Adrenal gland (tissue), 12 donors: Measurements from ENCODE around the gene TGFBR1. TPM values are rescaled to one million over a fixed set of nuclear protein-coding genes. Genes with fewer than 3 reads are reported as not detected.
"Not testable (repeated sequence)": the region's sequence is repeated elsewhere in the genome, so short reads cannot be mapped to it uniquely, and the experiment has no call there.

Experiments
- DNase-seq, 7 donors: peaks; one replicate each; pipeline ENCODE4 v3.0.0-alpha.2; 2019 to 2020
- H3K27ac ChIP-seq, 5 donors: fragments of 200-600 bp; sonication (generic) in 4 of 5; 1 replicate in 3 of 5; 2 replicates in 2 of 5; pipeline versions ENCODE4 v1.5.1 to v1.8.0; 2016 to 2020; ENCODE audit warnings: mild to moderate bottlenecking in 1 of 5
- H3K27me3 ChIP-seq: fragments of 200-600 bp; 2 replicates; pipeline ENCODE4 v1.8.0; 2021
- H3K36me3 ChIP-seq, 2 donors: fragments of 200-600 bp; replicated peaks in 1 of 2; 1 replicate in 1 of 2; 2 replicates in 1 of 2; pipeline versions ENCODE4 v1.5.1 to v1.8.0; 2018 to 2022
- H3K4me1 ChIP-seq, 2 donors: fragments of 200-600 bp; replicated peaks in 1 of 2; 1 replicate in 1 of 2; 2 replicates in 1 of 2; pipeline versions ENCODE4 v1.5.1 to v1.8.0; 2018 to 2021
- H3K4me3 ChIP-seq, 4 donors: fragments of 200-600 bp; sonication (generic) in 3 of 4; one replicate each; pipeline ENCODE4 v1.5.1; 2016 to 2018
- H3K9me3 ChIP-seq, 3 donors: fragments of 200-600 bp; sonication (generic) in 1 of 3; replicated peaks in 1 of 3; 1 replicate in 2 of 3; 2 replicates in 1 of 3; pipeline versions ENCODE4 v1.5.1 to v1.8.0; 2016 to 2021
- POLR2A ChIP-seq, 2 donors: fragments of 450-650 bp; IDR thresholded peaks; one replicate each; pipeline ENCODE4 v1.6.1; 2017; ENCODE audit warnings: antibody characterized with exemption in 2 of 2, mild to moderate bottlenecking in 2 of 2, moderate library complexity in 1 of 2
- WGBS, 4 donors: extraction: QIAGEN DNeasy Blood & Tissue Kit in 2 of 4; methylation state at CpG; one replicate each; pipeline versions ENCODE4 v1.1.5 to v1.1.7; 2013 to 2017; 5-methylcytosine and 5-hydroxymethylcytosine counted together
- intact Hi-C, 2 donors: fragments of 100-400 bp; cut with DNase I; formaldehyde crosslinking; loops; one replicate each; pipeline versions ENCODE4 v1.14.1 to v1.15.0; 2022 to 2023
- polyA plus RNA-seq, 3 donors: library from polyadenylated mRNA; stranded (reverse); fragments of 200-250 nt in 2 of 3; fragments of 350-450 nt in 1 of 3; fragmentation: Illumina TruSeq in 1 of 3; extraction: RNeasy Lipid Tissue Mini Kit (QIAGEN cat#74804) in 1 of 3; gene quantifications; one replicate each; pipeline ENCODE4 v1.2.3, GENCODE V29; 2013 to 2014
- total RNA-seq, 9 donors: library from RNA; depleted of rRNA in 4 of 9; stranded (reverse); fragments of >200 nt in 4 of 9; fragments of 120-200 nt in 1 of 9; fragmentation: NEBNext Ultra II Directional in 1 of 9; extraction: Animal tissue kit (Norgen Biotek cat#: 25700) in 1 of 9; gene quantifications; one replicate each; pipeline versions ENCODE4 v1.1.0 to v1.2.4, GENCODE V29; 2013 to 2023
- TF ChIP-seq, protein P1 (sequence below), 6 experiments: fragments of 450-650 bp in 4 of 6; fragments of 200-600 bp in 2 of 6; sonication (generic) in 1 of 6; IDR thresholded peaks; 1 replicate in 5 of 6; 2 replicates in 1 of 6; pipeline versions ENCODE4 v1.5.1 to v1.8.0; 2016 to 2021; ENCODE audit warnings: antibody characterized with exemption in 6 of 6, mild to moderate bottlenecking in 2 of 6, moderate library complexity in 1 of 6
- donor health status: healthy with polysubstance abuse.
- donor health status: Bipolar disorder and iron deficiency.
- donor health status: DM: yes; HTN: yes; CAD: no.
- donor health status: DM: no; HTN: no; CAD: no.
- donor health status: DM: no; HTN: no; CAD: no.
- donor health status: DM: yes; HTN: yes; CAD: no.

TGFBR1 gene
- total and polyA plus RNA-seq, 12 donors: 5.5 to 38.5 (median 25.4) TPM

DNA sequence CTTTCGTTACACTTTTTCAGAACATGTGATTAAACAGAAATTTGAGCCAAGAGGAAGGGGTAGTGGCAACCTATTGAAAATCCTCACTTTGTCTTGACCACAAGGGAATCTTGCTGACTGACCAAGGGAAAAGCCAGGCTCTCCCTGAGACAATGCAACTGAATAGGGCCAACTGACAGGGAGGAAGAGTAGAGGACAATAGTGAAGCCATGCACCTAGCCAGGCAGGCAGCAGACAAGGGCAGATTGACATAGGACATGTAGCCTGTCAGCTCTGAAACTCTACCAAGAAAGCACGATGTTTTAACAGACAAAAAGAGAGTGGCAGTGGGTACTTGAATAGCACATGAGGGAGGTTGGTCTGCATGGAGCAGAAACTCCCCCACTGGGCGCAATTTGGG lies 8.5 kb upstream of the TGFBR1 start:
- 76 to 91% (median 88%) methylated on average over 3 of the region's 3 CpGs for WGBS, 4 donors
- intact Hi-C loops: no loop called here
- DNase-seq: no peak

GRCh38 chr9:99099806-99100585 lies 4.9 kb upstream of the TGFBR1 start:
- intact Hi-C loops: loop anchor here in 1 of 2 donors (10.0 kb wide), 1 partner anchor 85 kb away; no protein-coding TSS in a partner anchor
- not testable (repeated sequence) for H3K4me1 ChIP-seq, H3K27ac ChIP-seq, H3K27me3 ChIP-seq, DNase-seq, H3K9me3 ChIP-seq, H3K36me3 ChIP-seq, H3K4me3 ChIP-seq
- 77 to 89% (median 83%) methylated on average over 5 of the region's 5 CpGs for WGBS, 4 donors

More for the DNA sequence above, 8.5 kb upstream of the TGFBR1 start:
- Histone ChIP-seq H3K27me3 (no peaks in the 10 kb centered on the region), H3K27ac (no peak overlapping the region), H3K36me3 (no peaks in the 10 kb centered on the region), H3K4me1 (no peaks in the 10 kb centered on the region), H3K9me3 (no peaks in the 10 kb centered on the region), H3K4me3 (no peak overlapping the region)
- TF ChIP-seq POLR2A (IDR thresholded peaks at IDR 0.05): no peak
- TF ChIP-seq, protein P1, sequence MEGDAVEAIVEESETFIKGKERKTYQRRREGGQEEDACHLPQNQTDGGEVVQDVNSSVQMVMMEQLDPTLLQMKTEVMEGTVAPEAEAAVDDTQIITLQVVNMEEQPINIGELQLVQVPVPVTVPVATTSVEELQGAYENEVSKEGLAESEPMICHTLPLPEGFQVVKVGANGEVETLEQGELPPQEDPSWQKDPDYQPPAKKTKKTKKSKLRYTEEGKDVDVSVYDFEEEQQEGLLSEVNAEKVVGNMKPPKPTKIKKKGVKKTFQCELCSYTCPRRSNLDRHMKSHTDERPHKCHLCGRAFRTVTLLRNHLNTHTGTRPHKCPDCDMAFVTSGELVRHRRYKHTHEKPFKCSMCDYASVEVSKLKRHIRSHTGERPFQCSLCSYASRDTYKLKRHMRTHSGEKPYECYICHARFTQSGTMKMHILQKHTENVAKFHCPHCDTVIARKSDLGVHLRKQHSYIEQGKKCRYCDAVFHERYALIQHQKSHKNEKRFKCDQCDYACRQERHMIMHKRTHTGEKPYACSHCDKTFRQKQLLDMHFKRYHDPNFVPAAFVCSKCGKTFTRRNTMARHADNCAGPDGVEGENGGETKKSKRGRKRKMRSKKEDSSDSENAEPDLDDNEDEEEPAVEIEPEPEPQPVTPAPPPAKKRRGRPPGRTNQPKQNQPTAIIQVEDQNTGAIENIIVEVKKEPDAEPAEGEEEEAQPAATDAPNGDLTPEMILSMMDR (IDR thresholded peaks at IDR 0.05): no peak

DNA sequence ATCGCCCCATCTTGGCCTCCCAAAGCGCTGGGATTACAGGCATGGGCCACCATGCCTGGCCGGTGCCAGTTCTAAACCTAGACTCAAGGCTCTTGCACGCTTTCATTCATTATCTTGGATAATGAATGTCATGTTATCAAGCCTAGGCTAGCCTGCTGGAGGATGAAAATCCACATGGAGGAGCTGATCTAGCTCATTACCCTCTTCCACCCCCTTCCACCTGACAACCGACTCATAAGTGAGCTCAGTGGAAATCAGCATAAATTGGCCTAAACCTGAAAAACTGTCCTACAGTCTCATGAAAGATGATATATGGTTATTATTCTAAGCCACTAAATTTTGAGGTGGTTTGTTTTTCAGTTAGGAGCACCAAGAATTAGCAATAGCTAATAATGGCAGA lies 3.6 kb upstream of the TGFBR1 start:
- Histone ChIP-seq H3K27ac (no peak overlapping the region), H3K9me3 (no peaks in the 10 kb centered on the region), H3K36me3 (no peaks in the 10 kb centered on the region), H3K27me3 (no peaks in the 10 kb centered on the region), H3K4me3 (no peak overlapping the region), H3K4me1 (peaks cover 6 to 12% of the 10 kb centered on the region in 2 donors)
- TF ChIP-seq, protein P1 (IDR thresholded peaks at IDR 0.05): no peak
- TF ChIP-seq POLR2A (IDR thresholded peaks at IDR 0.05): no peak
- intact Hi-C loops: loop anchor here in 1 of 2 donors (10.0 kb wide), 1 partner anchor 86 kb away; no protein-coding TSS in a partner anchor
- 95 to 98% (median 97%) methylated on average over 5 of the region's 5 CpGs for WGBS, 4 donors
- no peak for DNase-seq

DNA sequence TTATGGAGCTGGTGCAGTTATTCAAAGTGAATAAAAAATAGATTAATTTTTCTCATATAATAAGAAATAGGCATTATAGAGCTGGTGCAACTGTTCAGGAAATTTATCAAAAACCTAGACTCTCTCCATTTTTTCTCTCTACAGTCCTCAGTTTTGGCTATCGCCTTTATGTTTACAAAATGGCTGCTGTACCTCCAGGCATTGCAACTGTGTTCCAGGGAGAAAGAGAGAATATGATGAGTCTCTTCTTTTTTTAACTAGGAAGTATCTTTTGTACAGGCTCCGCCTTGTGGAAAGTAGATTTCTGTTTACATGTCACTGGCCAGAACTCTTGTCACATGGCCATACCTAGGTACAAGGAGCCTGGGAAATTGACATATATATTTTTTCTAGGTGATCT lies 3.1 kb upstream of the TGFBR1 start:
- 94 to 97% (median 96%) methylated on average over 2 of the region's 2 CpGs for WGBS, 4 donors
- Histone ChIP-seq H3K27me3 (no peaks in the 10 kb centered on the region), H3K4me1 (peaks cover 6 to 18% of the 10 kb centered on the region in 2 donors), H3K9me3 (no peaks in the 10 kb centered on the region), H3K36me3 (no peaks in the 10 kb centered on the region), H3K27ac (no peak overlapping the region), H3K4me3 (no peak overlapping the region)
- TF ChIP-seq, protein P1 (IDR thresholded peaks at IDR 0.05): no peak
- no peak for TF ChIP-seq POLR2A (IDR thresholded peaks at IDR 0.05)
- intact Hi-C loops: loop anchor here in 1 of 2 donors (10.0 kb wide), 1 partner anchor 87 kb away; no protein-coding TSS in a partner anchor
- no peak for DNase-seq
